GM21717 (cell line): ENCODE measurements around the gene PAGR1.
"Not testable (repeated sequence)": the region's sequence is repeated elsewhere in the genome, so short reads cannot be mapped to it uniquely, and the experiment has no call there.

Experiments
- ATAC-seq: cut with Tn5 transposase; IDR thresholded peaks from one replicate; pipeline ENCODE4 v1.9.1; 2021; ENCODE audit warnings: mild to moderate bottlenecking, moderate library complexity; ENCODE audit not compliant: unreplicated experiment

Gene PAGR1

DNA sequence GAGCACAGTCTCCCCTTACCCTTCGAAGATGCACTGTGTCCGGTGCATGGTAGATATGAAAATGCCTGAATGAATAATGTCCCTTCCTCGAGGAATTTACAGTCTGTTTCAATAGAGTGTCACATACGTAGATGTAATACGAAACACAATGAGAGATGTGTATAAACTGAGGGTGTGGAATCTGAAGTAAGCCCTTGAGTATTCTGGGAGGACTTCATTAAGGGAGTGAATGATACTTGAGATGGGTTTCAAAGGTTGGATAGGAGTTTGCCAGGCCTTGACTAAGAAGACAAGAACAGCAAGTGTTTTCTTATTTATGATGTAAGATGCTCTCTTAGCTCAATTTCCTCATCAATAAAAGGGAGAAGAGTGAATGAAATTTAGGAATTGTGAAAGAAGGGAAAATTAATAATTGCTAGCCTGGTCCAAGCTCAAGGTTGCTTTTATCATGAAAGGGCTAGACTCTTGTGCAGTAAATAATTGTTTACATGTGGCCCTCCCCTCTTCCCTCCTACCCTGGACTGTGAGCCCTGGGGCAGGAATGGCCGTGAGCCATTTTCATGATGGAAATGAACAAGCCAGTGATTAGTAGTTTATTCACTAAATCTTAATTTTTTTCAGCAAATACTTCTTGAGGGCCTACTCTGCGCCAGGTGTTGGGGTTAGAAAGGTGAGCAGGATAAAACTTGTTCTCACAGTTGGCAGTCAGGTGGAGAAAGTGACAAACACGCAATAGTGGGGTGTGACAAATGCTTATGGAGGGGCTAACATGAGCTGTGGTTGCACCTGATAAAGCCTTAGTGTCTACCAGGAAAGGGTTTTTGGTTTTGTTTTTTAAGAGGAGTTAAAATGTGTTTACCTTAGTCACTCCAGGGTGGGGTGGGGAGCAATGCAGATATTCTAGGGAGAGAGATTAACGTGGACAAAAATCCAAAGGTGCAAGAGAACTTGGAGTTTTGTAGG, 23.8 kb upstream of the PAGR1 start:
- ATAC-seq = no peak

DNA sequence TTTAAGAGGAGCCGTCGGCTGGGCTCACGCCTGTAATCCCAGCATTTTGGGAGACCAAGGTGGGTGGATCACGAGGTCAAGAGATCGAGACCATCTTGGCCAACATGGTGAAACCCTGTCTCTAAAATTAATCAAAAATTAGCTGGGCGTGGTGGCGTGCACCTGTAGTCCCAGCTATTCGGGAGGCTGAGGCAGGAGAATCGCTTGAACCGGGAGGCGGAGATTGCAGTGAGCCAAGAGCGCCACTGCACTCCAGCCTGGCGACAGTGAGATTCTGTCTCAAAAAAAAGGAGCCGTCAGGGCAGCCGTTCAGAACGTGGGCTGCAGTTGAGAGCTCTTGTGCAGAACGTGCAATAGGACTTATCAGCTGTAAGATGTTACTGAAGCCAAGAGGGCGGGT, 22.8 kb upstream of the PAGR1 start:
- ATAC-seq = not testable (repeated sequence)

DNA sequence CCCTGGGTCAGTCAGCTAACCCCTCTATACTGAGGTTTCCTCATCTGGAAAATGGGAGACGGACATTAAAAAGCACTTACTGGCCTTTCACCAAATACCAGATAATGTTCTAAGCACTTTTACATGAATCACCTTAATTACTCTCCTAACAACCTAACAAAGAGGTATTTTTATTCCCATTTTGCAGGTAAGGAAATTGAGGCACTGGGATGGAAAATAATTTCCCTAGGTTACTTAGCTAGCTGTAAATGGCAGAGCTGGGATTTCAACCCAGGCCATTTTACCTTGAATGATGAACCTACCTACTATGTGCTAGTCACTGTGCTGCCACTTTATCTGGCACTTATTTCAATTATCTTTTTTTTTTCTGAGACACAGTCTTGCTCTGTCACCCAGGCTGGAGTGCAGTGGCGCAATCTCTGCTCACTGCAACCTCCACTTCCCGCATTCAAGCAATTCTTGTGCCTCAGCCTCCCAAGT, 21.7 kb upstream of the PAGR1 start:
- ATAC-seq = no peak

DNA sequence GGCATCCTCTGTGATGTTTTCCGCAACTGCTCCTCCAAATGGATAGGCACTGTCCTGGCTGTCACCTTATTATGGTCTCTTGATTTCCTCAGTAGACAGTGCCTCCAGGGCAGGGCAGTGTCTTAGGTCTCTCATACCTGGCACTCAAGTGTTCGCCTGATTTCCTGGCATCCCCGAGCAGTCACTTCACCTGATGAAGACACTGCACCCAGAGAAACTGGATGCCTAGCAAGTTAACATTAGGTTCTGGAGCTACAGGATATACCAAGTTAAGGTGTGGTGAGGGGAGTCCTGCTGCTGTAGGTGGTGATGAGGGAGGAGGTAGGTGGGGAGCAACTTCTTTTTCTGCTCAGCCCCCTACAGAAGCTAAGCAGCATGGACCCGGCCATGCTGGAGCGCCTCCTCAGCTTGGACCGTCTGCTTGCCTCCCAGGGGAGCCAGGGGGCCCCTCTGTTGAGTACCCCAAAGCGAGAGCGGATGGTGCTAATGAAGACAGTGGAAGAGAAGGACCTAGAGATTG, 13.5 kb upstream of the PAGR1 start:
- ATAC-seq = no peak

DNA sequence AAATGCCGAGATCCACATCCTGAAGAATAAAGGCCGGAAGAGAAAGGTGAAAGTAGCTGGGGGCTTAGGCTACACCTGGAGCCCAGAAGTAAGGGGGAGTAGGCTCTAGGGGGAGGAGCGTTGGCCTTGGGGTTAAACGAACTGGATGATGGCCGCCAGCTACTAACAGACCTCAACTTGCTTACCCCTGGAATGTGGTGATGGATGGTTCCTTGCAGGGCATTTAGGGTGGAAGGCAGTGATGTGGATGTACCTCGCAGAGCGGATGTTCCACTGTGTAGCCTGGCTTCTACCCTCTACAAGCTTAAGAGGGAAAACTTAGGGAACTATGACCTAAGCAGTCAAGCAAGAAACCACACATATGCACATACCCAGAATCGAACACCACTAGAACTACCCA, 11.9 kb upstream of the PAGR1 start:
- ATAC-seq = no peak

DNA sequence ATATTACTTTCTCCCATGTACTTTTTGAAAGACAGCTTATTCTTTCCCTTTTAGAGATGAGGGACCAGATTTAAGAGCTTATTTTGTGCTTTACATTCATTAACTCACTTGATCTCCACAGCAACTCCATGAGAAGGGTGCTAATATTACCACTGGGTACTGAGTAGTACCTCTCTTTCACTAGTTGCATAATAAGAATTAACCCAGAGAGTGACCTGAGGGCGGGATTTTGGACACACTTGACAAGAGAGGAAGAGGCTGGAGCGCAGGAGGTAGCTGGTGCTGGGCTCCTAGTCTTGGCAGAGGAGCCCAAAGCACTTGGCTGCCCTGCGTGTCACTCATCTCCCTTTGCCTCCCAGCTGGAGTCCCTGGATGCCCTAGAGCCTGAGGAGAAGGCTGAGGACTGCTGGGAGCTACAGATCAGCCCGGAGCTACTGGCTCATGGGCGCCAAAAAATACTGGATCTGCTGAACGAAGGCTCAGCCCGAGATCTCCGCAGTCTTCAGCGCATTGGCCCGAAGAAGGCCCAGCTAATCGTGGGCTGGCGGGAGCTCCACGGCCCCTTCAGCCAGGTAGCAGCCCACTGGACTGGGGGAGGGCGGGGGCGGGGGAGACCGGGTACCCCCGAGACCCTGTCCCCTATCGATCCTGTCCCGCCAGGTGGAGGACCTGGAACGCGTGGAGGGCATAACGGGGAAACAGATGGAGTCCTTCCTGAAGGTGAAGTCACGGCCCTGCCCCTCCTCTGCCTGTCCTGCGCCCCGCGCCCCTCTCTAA, 11.3 kb upstream of the PAGR1 start:
- ATAC-seq = peak; percentile 0

- ATAC-seq = peak; percentile 39
Measured at GRCh38 chr16:29805232-29806098, 10.5 kb upstream of the PAGR1 start.

DNA sequence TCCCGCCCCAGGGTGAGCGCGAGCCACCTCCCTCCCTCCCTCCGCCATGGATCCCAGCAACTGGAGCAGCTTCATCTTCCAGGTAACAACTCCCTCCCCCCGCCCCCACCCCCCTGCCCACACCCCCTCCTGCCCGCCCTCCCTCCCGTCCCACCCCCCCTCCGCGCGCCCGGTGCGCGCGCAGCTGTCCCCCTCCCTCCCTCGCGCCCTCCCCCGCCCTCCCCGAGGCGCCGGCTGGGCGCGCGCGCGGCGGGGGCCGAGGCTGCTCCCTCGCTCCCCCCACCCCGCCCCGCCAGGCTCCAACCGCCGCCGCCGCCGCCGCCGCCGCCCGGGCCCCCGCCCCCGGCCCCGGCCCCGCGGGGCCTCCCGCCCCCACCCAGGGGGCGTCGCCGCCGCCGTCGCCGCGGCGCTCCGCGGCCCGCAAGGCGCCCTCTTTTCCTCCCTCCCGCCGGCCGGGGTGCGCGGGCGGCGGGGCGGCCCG, 9.8 kb upstream of the PAGR1 start, which contains the start of gene MAZ:
Gene MAZ (plus strand): TSS at position 431 of the 481 bp plus-strand sequence. CDS start 173 bp downstream, outside the sequence.
- no peak for ATAC-seq

GRCh38 chr16:29806641-29807425, 9.1 kb upstream of the PAGR1 start:
- ATAC-seq = peak; percentile 0

GRCh38 chr16:29807426-29808218, 8.3 kb upstream of the PAGR1 start:
- peak; percentile 14 for ATAC-seq

DNA sequence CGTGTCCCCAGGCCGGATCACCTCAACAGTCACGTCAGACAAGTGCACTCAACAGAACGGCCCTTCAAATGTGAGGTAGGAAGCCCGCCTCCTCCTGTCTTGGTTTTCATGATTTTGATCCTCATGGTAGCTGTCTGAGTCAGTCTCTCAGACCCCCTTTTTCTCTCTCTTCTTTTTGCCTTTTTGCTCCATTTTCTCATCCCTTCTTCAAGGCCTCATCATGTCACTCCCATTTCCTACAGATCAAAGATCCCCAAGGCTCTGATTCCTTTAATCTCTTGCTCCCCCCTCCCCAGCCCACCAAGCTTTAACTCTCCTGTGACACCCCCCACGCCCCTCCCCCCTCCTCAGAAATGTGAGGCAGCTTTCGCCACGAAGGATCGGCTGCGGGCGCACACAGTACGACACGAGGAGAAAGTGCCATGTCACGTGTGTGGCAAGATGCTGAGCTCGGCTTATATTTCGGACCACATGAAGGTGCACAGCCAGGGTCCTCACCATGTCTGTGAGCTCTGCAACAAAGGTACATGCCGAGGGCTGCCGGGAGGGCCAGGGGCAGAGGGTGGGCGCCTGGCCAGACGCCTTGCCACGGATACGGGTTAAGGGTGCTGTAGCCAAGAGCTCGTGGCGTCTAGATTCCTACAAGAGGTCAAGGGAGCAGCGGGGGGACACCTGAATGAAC, 7.6 kb upstream of the PAGR1 start:
- no peak for ATAC-seq

- no peak for ATAC-seq
Measured at GRCh38 chr16:29809031-29809747, 6.8 kb upstream of the PAGR1 start.

GRCh38 chr16:29809850-29810698, 5.9 kb upstream of the PAGR1 start:
- ATAC-seq = no peak

DNA sequence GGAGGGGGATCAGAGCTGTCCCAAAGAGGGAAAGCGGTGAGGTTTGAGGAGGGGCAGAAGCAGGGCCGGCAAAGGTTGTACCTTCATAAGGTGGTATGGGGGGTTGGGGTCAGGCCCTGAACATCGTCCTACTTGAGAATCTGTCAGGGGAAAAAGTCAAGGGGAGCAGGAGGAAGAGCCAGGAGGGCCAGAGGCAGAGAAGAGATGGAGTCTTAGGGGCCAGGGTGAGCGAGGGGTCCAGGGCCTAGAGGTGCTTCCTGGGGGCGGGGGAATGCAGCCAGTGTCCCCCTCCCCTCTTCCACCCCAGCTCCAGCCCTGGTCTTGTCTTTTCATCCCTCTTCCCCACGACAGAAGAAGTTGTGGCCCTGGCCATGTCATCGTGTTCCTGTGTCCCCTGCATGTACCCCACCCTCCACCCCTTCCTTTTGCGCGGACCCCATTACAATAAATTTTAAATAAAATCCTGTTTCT, 5.2 kb upstream of the PAGR1 start:
- ATAC-seq = no peak

DNA sequence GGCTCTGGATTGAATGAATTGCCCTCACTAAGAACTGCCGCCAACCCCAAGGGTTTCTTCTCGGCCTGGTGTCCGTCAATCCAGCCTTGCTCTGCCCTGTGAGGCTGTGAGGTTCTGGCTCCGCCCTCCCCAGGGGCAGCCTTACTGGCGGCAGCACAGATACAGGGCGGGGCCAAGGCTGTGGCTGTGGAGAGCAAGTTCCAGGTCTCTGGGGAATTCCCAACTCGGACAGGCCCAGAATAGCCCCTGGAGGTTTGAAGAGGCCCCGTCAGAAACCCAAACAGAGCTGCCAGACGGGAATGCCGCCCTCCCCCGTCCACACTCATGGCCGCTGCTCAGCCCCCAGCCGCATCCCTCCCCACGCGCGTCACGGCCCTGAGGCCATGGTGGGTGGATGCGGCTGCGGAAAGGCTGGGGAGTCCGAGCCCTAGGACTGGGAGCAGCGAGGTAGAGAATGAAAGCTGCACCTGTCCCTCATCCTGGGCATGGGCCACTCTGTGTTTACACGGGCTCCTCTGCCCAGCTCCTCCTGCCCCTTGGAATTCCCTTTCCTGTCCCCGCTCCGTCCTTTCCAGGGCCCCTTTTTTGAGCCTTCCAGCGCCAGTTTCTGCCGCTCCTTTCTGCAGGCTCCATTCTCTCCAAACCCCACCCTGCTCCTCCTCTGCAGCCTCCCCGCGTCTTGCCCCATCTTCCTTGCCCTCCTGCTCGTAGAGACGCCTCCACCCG, 4.6 kb upstream of the PAGR1 start:
- no peak for ATAC-seq
